ENCODE results near the gene JMJD7. TPM values are rescaled to one million over a fixed set of nuclear protein-coding genes. Genes with fewer than 3 reads are reported as not detected.

Gene JMJD7
- total RNA-seq, 2 experiments from 2014 or later: 35.6 to 38.4 TPM

DNA sequence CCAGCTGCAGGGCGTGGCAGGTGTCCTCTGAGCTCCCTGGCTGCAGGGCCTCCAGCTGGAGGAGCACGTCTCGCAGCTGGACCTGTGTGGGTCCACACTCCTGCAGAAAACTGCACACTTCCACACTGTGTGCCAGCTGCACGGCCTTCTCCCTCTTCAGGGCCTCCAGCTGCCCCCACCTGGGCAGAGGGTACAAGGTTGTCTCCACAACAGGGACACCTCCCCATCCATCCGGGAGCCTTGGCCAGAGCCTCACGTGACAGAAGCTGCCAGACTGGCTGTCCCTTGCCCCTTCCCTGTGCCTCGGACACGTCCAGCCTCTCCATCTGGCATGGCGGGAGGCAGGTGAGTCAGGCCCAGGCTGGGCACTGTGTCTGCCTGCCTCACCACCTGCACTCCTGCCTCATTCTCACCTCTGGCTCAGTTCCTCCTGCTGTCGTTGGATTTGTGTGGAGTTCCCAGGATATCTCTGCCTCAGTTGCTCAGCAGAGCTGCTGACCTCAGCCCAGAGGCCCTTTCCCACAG, 51.5 kb downstream of the JMJD7 start:
- TF ChIP-seq, protein P1, sequence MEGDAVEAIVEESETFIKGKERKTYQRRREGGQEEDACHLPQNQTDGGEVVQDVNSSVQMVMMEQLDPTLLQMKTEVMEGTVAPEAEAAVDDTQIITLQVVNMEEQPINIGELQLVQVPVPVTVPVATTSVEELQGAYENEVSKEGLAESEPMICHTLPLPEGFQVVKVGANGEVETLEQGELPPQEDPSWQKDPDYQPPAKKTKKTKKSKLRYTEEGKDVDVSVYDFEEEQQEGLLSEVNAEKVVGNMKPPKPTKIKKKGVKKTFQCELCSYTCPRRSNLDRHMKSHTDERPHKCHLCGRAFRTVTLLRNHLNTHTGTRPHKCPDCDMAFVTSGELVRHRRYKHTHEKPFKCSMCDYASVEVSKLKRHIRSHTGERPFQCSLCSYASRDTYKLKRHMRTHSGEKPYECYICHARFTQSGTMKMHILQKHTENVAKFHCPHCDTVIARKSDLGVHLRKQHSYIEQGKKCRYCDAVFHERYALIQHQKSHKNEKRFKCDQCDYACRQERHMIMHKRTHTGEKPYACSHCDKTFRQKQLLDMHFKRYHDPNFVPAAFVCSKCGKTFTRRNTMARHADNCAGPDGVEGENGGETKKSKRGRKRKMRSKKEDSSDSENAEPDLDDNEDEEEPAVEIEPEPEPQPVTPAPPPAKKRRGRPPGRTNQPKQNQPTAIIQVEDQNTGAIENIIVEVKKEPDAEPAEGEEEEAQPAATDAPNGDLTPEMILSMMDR (IDR thresholded peaks at IDR 0.05): no peak
- Histone ChIP-seq H3K27me3 (ENCODE audit: control insufficient read depth in 1 of 2, insufficient read depth in 2 of 2, low read length in 2 of 2) (peaks cover 0 to 12% of the 10 kb centered on the region in 2 experiments), H3K9me3 (ENCODE audit: control insufficient read depth in 1 of 2, insufficient read depth in 1 of 2, low read length in 2 of 2) (no peaks in the 10 kb centered on the region), H3K4me1 (ENCODE audit: insufficient read depth, low read length) (peaks cover 9% of the 10 kb centered on the region), H3K4me3 (ENCODE audit: low read length) (no peak overlapping the region), H3K36me3 (ENCODE audit: insufficient read depth, low read length) (no peaks in the 10 kb centered on the region), H3K27ac (ENCODE audit: low read depth in 1 of 2, low read length in 2 of 2) (no peak overlapping the region)
- POLR2A ChIA-PET: no interaction called here
- intact Hi-C loops (cut with DNase I, micrococcal nuclease): no loop called here
- ATAC-seq (ENCODE audit: poor library complexity): no peak
- DNase-seq: no peak
- no peaks in the 10 kb centered on the region for H3K9me3 Mint-ChIP-seq
- H3K27ac Mint-ChIP-seq: no peak overlapping the region
- peaks cover 14% of the 10 kb centered on the region for H3K27me3 Mint-ChIP-seq
- H3K36me3 Mint-ChIP-seq (ENCODE audit: low read depth): no peaks in the 10 kb centered on the region
- peaks cover 6% of the 10 kb centered on the region for H3K4me1 Mint-ChIP-seq (ENCODE audit: low read depth)
- H3K4me3 Mint-ChIP-seq: no peak overlapping the region
- CTCF ChIA-PET: no interaction called here

DNA sequence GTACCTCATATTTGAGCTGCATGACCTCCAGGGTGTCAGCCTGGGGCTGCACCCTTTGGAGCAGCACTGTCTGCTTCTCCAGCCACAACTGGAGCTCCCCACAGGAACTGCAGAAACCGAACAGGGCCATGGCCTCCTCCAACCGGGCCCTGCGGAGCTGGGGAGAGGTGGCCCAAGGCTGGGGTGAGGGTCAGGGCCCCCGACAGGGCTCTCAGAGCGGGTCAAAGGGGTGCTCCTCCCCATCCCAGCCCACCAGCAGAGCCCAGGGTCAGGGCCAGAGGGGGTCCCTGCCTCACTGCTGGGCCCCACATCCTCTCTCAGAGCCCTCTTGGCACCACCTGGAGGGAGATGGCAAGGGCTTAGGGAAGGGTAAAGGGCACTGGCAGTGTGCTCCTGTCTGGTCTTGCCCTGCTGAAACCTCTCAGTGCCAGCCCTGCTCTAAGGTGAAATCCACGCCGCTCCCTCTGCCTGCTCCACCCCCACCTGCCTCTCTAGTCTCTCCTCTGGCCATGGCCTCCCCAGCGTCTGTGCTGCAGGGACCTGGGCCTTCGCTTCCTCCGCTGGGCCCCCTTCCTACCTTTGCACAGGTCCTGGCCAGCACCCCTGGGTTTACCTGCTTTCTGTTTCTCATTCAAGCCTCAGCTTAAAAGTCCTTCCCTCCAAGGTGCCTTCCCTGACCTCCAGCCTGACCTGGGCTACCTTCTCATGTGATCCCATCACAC, 52.4 kb downstream of the JMJD7 start:
- Mint-ChIP-seq H3K4me3 (no peak overlapping the region), H3K27ac (no peak overlapping the region), H3K27me3 (peaks cover 15% of the 10 kb centered on the region), H3K9me3 (no peaks in the 10 kb centered on the region), H3K4me1 (ENCODE audit: low read depth) (peaks cover 7% of the 10 kb centered on the region), H3K36me3 (ENCODE audit: low read depth) (no peaks in the 10 kb centered on the region)
- H3K4me3 ChIP-seq (ENCODE audit: low read length): no peak overlapping the region
- ChIA-PET CTCF (interaction anchor here (1.2 kb wide), 1 partner anchor 24 kb away, joined by 5 read pairs; no protein-coding TSS in a partner anchor), POLR2A (interaction anchor here (0.7 to 1.8 kb wide), 2 partner anchors 9 to 14 kb away, joined by 3 to 4 read pairs; no protein-coding TSS in a partner anchor)
- H3K27ac ChIP-seq (ENCODE audit: low read depth in 1 of 2, low read length in 2 of 2): no peak overlapping the region
- H3K36me3 ChIP-seq (ENCODE audit: insufficient read depth, low read length): no peaks in the 10 kb centered on the region
- no peak for DNase-seq
- ATAC-seq (ENCODE audit: poor library complexity): no peak
- peaks cover 0 to 12% of the 10 kb centered on the region in 2 experiments for H3K27me3 ChIP-seq (ENCODE audit: control insufficient read depth in 1 of 2, insufficient read depth in 2 of 2, low read length in 2 of 2)
- H3K4me1 ChIP-seq (ENCODE audit: insufficient read depth, low read length): peaks cover 9% of the 10 kb centered on the region
- no peaks in the 10 kb centered on the region for H3K9me3 ChIP-seq (ENCODE audit: control insufficient read depth in 1 of 2, insufficient read depth in 1 of 2, low read length in 2 of 2)
- intact Hi-C loops (cut with DNase I, micrococcal nuclease): no loop called here
- TF ChIP-seq, protein P1 (IDR thresholded peaks at IDR 0.05): no peak

DNA sequence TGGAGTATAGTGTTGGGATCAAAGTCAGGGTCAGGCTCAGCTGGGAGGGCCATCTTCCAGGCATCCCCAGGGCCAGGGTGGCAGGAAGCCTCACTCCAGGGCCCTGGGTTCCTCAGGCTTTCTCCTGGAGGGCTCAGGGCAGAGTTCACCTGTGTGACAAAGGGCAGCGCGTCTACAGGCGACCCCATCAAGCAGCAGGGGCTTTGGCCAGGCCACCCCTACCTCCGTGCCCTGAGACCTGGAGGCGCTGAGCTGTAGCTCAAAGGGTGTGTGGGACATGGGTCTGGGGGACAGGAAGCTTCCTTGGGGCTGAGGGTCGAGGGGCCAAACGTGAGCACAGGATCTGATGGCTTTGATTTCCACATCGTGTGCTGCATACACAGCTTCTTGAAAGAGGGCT, 53.2 kb downstream of the JMJD7 start:
- TF ChIP-seq, protein P1 (IDR thresholded peaks at IDR 0.05): no peak
- Mint-ChIP-seq H3K4me1 (ENCODE audit: low read depth) (peaks cover 9% of the 10 kb centered on the region), H3K9me3 (no peaks in the 10 kb centered on the region), H3K36me3 (ENCODE audit: low read depth) (no peaks in the 10 kb centered on the region), H3K27ac (no peak overlapping the region), H3K27me3 (peaks cover 15% of the 10 kb centered on the region), H3K4me3 (peak overlapping the region; percentile 54)
- Histone ChIP-seq H3K27me3 (ENCODE audit: control insufficient read depth in 1 of 2, insufficient read depth in 2 of 2, low read length in 2 of 2) (peaks cover 0 to 12% of the 10 kb centered on the region in 2 experiments), H3K27ac (ENCODE audit: low read depth in 1 of 2, low read length in 2 of 2) (no peak overlapping the region), H3K9me3 (ENCODE audit: control insufficient read depth in 1 of 2, insufficient read depth in 1 of 2, low read length in 2 of 2) (no peaks in the 10 kb centered on the region), H3K4me1 (ENCODE audit: insufficient read depth, low read length) (peaks cover 9% of the 10 kb centered on the region), H3K36me3 (ENCODE audit: insufficient read depth, low read length) (no peaks in the 10 kb centered on the region), H3K4me3 (ENCODE audit: low read length) (no peak overlapping the region)
- ATAC-seq (ENCODE audit: poor library complexity): no peak
- CTCF ChIA-PET: interaction anchor here (1.2 kb wide), 1 partner anchor 23 kb away, joined by 5 read pairs; no protein-coding TSS in a partner anchor
- DNase-seq: no peak
- POLR2A ChIA-PET: interaction anchor here (0.7 to 1.8 kb wide), 2 partner anchors 10 to 14 kb away, joined by 3 to 4 read pairs; no protein-coding TSS in a partner anchor
- intact Hi-C loops (cut with DNase I, micrococcal nuclease): no loop called here

All from CD4-positive, alpha-beta T cell (primary cell).